WTC11 (cell line): ENCODE data around the gene THUMPD3.

Source experiments
- ATF2 ChIP-seq: sonication (generic); formaldehyde crosslinking; IDR thresholded peaks from 2 replicates; pipeline ENCODE4 v1.8.1; 2022; ENCODE audit warnings: low read depth, missing genetic modification reagents, borderline replicate concordance
- CTCF ChIP-seq: fragments of 200-600 bp; IDR thresholded peaks from 2 replicates; pipeline ENCODE4 v1.8.0; 2022; ENCODE audit warnings: antibody characterized with exemption

- TF ChIP-seq ATF2 (CRISPR knock-in tag), result no peak
- TF ChIP-seq CTCF, result no peak
Observed at GRCh38 chr3:9401986-9402385, 39.1 kb downstream of the THUMPD3 start.
